ENCODE measurements around the gene AEBP2.

- no peak for TF ChIP-seq CTCF (IDR thresholded peaks at IDR 0.05)
- no peak for TF ChIP-seq POLR2A (IDR thresholded peaks at IDR 0.05)
Observed at GRCh38 chr12:19477071-19477470, 37.8 kb downstream of the AEBP2 start.
